Activated CD4-positive, alpha-beta T cell treated with anti-CD3 and anti-CD28 coated beads, Interleukin-2, Interleukin-4, amounts not matched to agents 100 ng/mL and 50 ng/mL, durations not matched to agents 16 hours and 8 hours (primary cell): ENCODE measurements around the gene HSPB6.

ENCODE experiments used
- DNase-seq: peaks from one replicate; pipeline ENCODE4 v3.0.0-alpha.2; 2020; ENCODE audit warnings: low spot score

Gene HSPB6

GRCh38 chr19:35716801-35717664 lies 39.8 kb downstream of the HSPB6 start:
- peak; percentile 97 for DNase-seq

- DNase-seq, result no peak
Measured at GRCh38 chr19:35715981-35716800, 40.6 kb downstream of the HSPB6 start.

- no peak for DNase-seq
Measured at GRCh38 chr19:35715355-35715809, 41.4 kb downstream of the HSPB6 start.

- peak; percentile 61 for DNase-seq
Measured at GRCh38 chr19:35714601-35715354, 42.1 kb downstream of the HSPB6 start.

GRCh38 chr19:35713904-35714495 lies 42.8 kb downstream of the HSPB6 start:
- DNase-seq, result no peak

GRCh38 chr19:35713506-35713850 lies 43.4 kb downstream of the HSPB6 start:
- DNase-seq, result no peak

GRCh38 chr19:35712567-35713505 lies 44.0 kb downstream of the HSPB6 start:
- DNase-seq, result peak; percentile 94

GRCh38 chr19:35710784-35711723 lies 45.8 kb downstream of the HSPB6 start:
- peak; percentile 94 for DNase-seq

GRCh38 chr19:35708391-35708790 lies 48.4 kb downstream of the HSPB6 start:
- DNase-seq, result no peak
